GM21619 (cell line): Measurements from ENCODE around the gene NKPD1.

ENCODE experiments used
- ATAC-seq: cut with Tn5 transposase; IDR thresholded peaks from one replicate; pipeline ENCODE4 v1.9.1; 2021; ENCODE audit not compliant: unreplicated experiment

NKPD1 gene

DNA sequence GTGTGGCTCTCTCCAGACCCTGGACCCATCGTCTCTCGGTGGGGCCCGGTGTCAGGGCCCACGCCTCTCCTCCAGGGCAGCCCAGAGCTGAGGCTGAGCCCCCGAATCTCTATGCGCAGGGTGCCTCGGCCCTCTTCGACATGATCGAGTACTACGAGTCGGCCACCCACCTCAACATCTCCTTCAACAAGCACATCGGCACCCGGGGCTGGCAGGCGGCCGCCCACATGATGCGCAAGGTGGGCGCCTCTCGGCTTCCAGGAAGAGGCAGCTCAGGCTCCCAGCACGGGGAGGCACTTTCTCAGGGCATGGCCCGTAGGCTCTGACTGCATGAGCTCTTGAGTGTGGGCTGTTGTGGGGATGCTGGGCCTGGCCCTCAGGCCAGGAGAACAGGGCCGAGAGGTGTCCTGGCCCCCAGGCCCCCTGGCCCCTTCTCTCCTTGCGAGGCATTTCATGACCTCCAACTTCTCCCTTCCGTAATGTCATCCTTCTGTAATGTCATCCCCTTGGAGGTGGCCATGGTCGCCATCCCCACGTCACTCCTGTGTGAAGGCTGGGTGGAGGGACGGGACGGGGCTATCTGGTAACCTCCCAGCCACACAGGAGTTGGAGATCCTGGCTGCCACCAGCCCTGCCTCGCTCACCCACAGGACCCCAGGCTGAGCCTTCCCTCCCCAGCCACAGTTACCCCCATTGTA is 19.4 kb downstream of the NKPD1 start:
- ATAC-seq: no peak

DNA sequence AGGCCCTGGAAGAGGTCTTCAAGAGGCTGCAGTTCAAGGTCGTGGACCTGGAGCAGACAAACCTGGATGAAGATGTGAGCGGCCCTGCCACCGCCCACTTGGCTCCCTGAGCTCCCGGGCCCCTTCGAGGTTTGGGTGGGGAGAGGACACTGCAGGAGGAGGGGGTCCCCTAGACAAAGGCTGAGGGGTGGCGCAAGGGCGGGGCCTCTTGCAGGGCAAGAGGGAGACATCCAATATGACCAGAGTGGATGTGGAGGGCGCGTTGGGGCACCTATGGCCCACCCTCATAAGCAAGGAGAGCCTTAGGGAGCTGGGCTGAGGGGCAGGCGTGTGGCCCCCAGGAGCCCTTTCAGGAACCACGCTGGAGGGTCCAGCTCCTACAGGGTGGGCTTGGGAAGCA is 20.2 kb downstream of the NKPD1 start:
- ATAC-seq: no peak

DNA sequence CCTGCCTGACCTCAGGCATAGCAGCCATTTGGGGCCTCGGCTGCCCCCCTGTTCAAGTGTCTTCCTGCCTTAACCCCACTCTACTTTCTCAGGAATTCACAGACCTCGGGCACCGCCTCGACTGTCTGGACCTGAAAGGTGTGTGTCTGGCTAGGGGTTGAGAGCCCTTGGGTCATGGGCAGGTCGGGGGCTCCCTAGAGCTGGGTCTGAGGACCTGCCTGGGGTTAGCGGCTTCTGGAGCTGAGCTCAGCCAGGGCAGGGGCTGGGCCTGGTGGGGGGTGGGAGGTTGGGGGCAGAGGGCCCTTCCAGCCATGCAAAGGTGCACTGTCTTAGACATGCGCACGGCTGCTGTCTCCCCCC is 20.7 kb downstream of the NKPD1 start:
- no peak for ATAC-seq

DNA sequence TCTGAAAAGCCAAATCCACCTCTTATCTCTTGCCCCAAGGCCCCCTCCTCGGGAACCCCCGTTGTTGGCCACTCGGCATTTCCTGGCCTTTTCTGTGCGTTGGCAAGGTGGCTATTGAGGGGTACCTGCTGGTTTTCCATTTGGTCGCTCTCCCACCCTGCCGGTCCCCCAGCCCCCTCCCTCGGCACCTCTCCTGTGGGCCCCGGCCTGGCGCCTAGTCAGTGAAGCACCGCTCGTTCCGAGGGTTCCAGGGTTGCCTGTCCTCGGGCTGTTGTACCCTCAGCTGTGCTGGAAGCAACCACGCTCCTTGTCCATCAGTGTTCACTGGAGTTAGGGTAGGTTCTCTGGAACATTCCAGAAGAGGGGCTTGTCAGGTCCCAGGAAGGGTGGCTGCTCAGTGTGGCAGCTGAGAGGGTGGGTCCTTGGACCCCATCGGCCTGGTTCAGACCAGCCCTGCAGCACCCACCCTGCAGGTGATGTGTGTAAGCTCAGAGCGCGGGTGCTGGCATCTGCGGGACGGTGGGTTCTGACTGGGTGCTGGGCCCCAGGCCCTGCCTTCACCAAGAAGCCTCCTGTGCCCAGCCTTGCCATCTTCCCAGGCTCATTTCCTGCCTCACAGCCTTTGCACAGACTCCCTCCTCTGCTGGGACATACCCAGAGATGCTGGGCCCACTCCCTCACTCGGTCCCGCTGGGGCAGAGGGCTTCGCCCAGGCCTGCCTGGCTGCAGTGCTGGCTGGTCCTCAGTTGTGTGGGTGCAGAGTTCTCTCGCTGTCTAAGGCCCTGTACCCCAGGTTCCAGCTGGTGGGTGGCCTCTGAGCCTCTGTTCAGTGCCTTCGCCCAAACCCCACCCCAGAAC is 21.3 kb downstream of the NKPD1 start:
- no peak for ATAC-seq

DNA sequence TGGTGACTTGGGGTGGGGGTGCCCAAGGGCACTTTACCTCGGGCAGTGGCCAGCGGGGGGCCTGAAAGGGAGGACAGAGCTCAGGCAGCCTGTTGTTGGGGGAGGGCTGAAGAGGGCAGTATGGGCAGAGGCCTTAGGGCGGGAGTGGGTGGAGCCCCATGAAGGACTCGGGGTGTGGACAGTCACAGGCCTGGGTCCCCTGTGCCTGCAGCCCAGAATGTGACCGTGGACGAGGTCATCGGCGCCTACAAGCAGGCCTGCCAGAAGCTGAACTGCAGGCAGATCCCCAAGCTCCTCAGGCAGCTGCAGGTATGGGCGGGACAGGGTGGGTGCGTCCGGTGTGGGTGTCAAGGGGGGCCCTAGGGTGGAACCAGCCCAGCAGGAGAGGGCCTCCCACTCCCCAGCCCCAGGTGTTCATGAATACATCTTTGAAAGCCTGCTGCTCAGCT is 22.5 kb downstream of the NKPD1 start:
- ATAC-seq: no peak

DNA sequence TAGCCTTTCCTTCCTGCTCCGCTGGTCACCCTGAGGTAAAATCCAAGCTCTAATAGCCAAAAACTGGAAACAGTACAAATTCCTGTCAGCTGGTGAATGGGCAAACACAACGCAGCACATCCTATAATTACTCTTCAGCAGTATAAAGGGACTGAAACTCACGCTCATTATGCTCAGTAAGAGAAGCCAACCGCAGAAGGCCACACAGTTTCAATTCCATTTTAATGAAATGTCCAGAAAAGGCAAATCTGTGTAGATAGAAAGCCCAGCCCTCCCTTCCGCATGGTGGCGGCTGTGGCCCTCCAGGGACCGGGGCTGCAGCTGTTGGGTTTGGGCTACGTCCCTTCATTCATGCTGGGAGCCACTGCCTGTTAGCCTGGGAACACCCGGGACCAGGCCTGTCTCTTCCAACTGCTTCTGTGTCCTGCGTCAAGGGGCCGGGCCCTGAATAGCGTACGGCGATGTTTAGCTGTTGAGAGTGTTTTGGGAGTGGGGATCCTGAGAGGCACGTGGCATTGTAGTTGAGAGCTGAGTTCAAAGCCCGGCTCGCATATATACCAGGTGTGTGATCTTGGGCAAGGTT is 23.5 kb downstream of the NKPD1 start:
- peak; percentile 88 for ATAC-seq

DNA sequence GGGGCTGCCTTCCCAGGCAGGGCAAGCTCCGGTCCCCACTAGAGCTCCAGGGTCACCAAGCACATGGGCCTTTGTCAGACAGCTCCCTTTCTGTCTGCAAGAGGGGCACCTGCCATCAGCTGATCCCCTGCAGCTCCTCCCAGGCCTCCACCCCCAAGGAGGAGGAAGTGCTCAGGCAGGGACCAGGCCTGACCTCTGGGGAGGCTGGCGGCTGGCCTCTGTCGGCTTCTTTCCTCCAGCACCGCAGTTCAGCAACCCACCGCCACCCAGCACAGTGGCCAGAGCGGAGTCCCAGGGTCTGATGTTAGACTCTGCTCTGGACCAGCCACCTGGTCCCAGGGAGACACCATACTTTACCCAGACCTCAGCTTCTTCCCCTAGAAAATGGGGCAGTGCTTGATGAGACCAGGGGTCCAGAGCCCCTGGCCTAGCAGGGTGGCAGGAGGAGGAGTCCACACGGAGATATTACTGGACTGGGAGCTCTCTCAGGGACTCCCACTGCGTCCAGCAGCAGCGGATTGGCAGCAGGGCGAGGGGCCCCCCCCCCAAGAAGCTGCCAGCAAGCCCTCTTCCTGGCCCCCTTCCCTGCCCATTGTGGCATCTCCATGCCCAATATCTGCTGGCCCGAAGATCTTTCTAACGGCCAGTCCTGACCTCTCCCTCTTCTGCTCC is 24.1 kb downstream of the NKPD1 start:
- ATAC-seq: peak; percentile 5

DNA sequence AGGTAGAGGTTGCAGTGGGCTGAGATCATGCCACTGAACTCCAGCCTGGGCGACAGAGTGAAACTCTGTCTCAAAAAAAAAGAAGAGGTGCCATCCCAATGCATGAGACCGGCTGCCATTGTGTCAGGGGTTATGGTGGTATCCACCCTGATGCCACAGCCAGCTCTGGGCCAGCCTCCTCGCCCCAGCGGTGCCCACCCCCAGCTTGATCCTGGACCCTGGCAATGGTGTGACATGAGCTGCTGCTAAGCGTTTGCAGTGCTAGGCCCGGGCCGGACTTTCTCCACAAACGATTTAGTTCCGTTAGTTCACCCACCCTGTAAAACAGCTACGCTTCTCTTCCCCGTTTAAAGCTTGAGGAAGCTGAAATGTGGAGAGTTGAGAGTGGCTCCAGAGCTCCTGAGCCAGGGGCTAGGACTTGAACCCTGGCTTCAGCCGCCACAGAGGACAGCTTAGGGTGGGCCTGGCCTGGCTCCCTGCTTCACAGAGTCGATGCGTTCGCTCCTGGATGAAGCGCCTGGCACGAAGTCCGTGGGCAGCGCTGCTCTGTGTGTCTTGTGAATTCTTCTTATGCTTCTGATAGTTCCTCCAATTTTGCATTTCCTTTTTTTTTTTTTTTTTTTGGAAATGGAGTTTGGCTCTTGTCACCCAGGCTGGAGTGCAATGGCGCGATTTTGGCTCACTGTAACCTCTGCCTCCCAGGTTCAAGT is 25.5 kb downstream of the NKPD1 start:
- ATAC-seq: no peak

DNA sequence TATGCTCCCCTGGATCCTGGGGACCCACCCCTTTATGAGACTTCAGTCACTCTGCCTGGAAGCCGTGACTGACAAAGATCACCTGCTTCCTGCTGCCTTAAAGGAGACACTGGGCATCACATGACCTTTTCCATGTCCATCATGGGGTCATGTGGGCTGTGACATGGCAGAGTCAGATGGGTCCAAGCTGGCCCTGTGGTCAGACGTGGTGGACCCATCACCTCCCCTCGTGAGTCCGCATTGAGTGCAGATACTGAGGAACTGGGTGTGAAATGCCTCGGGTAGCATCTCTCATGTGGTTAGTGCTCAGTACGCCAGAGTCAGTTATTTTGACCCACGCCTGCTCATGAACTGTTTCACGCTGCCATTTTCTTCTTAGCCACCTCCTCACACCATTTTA is 27.1 kb downstream of the NKPD1 start:
- no peak for ATAC-seq

DNA sequence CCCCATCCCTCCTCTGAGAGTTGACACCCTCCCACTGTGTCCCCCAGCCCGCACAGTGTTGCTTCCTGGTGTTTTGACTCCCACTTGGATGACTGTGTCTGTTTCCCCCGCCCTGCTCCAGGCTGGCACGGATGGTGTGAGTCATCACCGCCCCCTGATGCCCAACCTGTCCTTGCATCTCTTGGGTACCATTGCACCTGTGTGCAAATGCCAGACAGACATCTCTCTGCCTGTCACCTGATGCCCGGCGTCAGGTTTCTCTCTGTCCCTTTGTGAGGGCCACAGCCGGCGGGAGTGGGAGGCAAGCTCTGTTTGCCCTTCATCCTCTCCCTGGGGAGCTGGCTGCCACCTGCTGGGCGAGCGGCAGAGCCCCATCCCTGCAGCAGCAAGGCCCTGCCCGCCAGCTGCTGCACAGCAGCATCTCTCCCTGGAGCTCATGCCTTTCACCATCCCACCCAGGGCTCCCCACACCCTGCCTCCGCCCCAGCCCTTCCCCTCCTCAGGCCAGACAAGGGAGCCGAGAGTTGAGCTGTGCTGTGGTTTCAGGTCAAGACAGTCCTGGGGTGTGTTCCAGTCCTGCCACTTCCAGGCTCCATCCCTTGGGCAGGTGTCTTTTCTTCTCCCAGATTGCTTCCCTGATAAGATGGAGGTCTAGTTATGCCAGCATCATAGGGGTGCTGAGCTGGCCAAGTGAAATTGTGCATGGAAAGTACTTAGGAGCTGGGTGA is 29.7 kb downstream of the NKPD1 start:
- no peak for ATAC-seq

DNA sequence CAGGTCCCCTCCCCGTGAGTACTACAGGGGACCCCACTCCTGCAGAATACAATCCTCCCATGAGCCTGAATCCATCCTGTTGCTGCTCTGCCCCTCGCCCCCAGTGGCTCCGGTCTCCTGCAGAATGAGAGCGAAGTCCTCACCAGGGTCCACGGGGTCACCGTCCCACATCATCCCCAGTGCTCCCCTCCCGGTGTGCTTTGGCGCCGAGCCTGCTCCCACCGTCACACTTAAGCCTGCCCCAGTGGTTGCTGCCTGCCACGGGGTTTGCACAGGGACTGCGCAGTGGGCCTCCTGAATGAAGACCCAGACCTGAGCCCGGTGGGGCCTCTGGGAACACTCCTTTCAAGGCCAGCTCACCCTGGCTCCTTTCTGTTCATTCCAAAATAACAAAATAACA is 30.5 kb downstream of the NKPD1 start:
- ATAC-seq: no peak

DNA sequence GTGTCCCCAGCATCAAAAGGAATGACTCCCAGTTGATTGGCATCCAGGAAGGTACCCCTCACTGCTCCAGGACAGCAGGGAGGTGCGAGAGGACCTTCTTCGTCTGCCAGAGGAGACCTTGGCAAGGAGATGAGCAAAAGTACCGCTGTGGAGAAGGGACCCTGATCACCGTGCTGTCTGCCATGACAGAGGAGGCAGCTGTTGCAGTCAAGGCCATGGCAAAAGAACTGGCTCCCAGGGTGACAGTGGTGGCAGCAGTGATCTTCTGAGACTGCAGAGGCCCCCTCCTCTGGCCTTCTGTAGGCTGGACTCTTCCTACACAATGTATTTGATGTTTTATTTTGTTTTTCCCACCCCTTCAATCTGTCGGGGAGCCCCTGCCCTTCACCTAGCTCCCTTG is 32.0 kb downstream of the NKPD1 start:
- no peak for ATAC-seq

DNA sequence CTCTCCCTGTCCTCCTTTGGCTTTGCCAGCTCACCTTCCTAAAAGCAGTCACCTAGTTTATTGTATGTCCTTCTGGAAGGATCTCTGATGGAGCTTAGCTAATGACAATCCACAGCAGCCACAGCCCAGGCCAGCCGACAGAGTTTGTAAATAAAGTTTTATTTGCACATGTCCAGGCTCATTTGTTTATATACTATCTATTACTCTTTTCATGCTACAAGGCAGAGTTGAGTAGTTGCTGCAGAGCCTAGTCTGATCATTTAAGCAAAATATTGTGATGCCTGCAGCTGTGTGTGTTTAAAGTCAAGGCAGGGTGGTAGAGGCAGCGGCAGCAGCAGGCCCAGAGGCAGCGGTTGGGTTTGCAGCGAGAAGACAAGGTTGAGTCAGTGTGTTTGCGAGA is 32.6 kb downstream of the NKPD1 start:
- no peak for ATAC-seq

DNA sequence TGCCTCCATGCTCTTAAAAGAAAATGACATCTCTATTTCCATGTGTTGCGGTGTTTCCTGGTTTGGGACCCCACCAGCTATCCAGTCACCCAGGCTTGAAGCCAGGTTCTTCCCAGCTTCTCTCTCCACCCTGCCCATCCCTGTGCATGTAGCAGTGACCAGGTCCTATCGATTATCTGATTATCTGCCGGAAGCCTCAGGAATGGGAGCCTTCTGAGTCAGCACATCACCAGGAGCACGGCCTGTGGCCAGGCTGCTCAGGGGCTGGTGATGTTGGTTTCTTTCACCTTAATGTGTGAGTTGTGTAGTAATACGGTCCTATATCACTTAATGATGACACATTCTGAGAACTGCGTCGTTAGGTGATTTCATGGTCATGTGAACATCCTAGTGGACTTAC is 34.1 kb downstream of the NKPD1 start:
- ATAC-seq: no peak

DNA sequence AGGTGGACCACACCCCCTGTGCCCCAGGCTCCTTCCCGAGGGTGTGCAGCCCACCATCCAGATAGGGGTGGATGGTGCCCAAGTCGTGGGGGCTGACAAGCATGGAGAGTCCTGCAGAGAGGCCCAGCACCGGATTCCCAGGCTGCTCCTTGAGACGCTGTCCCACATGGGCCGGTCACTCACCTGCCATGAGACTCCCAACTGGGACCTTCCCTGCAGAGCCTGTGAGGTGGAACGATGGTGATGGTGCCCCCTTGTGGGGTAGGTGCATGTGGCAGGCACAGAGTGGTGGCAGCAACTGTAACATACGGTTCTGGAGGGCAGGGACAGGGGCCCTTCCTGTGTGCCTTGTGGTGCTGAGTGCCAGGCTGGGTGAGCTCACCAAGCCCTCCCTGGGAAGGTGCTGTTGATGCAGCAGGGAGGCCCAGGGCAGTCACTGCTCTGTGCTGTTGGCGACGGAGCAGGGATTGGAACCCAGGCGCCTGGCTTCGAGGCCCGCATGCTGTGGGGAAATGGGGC is 34.7 kb downstream of the NKPD1 start:
- no peak for ATAC-seq

DNA sequence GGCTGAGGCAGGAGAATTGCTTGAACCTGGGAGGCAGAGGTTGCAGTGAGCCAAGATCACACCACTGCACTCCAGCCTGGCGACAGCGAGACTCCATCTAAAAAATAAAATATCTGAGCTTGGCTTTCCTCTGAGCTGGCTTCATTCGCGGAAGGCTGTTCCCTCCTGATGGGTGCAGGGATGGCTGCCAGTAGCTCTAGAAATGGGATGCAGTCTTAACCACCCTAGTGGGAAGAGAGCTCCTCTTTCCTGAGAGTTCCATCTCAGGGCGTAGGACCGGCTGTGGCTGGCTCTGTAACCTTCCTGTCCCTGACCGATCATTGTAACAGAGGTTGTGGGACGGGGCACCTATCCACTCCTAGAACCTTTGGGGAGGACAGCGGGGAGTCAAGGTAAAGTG is 35.4 kb downstream of the NKPD1 start:
- no peak for ATAC-seq

DNA sequence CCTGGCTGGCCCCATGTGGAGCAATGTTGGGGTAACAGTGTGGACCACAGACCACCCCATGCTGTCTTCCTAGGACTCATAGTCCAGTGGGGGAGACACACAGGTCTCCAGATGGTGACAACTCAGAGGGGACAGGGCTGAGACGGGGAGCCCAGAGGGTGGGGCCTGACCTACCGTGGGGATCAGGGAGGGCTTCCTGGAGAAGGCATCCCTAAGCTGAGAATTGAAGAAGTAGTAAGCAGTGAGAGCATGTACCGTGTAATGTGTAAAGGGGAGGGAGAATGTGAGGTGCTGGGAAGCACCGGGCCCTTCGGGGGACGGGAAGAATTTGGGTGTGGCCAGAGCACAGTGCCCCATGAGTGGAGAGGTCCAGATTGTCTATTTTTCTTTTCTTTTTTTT is 36.8 kb downstream of the NKPD1 start:
- ATAC-seq: no peak

DNA sequence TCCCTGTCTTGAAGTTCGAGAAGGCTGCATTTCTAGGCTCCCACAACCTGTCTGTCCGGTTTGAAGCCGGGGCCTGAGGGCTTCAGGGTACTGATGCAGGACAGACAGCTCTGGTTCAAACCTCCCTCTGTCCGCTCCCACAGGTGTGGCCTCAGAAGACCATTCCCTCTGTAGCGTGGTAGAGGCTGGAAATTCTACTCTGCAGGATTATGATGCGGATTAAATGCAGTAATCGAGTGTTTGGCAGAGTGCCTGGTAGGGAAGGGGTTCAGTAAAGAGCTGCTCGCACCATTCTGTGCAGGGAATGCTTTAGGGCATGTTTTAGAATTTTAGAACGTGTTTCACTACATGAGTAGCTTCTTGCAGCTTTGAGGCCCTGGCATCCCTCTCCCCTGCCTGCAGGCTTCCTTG is 37.3 kb downstream of the NKPD1 start:
- no peak for ATAC-seq

DNA sequence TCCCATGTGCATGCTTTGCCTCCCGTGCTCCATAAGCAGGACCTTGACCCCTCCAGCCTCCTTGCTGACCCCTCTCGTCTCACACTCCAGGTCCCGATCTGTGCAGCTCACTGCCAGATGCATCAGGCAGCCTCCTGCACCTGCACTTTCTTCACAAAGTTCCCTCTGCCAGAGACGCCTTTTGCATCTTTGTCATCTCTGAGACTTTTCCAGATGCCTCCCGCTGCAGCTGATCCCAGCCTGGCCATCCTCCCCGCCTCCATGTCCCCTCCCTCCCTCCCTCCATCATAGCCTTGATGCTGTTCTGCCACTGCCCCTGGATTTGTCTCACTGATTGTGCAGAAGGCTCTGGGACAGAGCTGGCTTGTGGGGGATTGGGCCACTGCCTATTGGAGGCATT is 38.0 kb downstream of the NKPD1 start:
- no peak for ATAC-seq

DNA sequence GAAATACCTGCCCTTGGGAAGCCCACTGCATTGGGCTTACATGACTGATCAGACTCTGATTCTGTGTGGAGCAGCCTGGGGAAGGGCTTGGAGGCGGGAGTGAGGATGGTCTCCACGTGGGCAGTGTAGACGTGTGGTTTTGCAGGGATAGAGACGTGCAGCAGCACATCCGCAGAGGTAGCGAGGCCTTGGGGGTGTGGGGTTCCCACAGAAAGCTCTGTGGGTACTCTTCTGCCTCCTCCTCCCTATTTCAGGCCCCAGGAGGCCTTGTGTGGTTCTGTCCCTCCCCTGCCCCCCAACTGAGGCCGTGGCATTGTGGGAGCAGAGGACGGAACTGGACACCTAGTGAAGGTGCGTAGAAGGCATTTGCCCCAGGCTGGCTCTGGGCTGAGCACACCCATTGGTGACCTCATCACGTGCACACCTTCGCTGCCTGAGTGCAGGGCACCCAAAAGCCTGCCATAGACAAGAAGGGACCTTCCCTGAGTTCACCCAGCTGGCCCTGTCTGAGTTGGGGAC is 38.9 kb downstream of the NKPD1 start:
- ATAC-seq: no peak
